ENCODE data around the gene HRH3.

DNA sequence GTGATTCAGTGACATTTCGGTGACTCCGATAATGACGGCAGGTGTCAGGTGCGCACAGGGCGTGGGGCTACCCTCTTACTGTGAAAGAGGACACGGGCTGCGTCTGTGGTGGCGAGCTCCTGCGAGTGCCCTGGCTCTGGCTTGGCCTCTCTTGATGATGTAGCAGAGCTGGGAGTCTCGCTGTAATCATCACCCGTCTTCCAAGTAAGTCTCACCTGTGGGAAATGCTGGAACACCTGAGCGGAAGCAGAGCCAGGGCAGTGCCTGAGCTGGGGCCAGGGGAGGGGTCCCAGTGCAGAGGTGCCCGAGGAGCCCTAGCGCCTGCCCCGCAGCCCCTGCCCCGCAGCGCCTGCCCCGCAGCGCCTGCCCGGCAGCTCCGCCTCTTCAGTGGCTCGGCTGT is 23.0 kb upstream of the HRH3 start:
- TF ChIP-seq YY1 (IDR thresholded peaks at IDR 0.05; ENCODE audit: low read depth) (no peak), RAD21 (IDR thresholded peaks at IDR 0.05; ENCODE audit: low read depth) (no peak), CEBPB (IDR thresholded peaks at IDR 0.05) (no peak), EGR1 (IDR thresholded peaks at IDR 0.05) (no peak), TAF1 (IDR thresholded peaks at IDR 0.05; ENCODE audit: low read depth) (no peak)
- TF ChIP-seq, protein P1, sequence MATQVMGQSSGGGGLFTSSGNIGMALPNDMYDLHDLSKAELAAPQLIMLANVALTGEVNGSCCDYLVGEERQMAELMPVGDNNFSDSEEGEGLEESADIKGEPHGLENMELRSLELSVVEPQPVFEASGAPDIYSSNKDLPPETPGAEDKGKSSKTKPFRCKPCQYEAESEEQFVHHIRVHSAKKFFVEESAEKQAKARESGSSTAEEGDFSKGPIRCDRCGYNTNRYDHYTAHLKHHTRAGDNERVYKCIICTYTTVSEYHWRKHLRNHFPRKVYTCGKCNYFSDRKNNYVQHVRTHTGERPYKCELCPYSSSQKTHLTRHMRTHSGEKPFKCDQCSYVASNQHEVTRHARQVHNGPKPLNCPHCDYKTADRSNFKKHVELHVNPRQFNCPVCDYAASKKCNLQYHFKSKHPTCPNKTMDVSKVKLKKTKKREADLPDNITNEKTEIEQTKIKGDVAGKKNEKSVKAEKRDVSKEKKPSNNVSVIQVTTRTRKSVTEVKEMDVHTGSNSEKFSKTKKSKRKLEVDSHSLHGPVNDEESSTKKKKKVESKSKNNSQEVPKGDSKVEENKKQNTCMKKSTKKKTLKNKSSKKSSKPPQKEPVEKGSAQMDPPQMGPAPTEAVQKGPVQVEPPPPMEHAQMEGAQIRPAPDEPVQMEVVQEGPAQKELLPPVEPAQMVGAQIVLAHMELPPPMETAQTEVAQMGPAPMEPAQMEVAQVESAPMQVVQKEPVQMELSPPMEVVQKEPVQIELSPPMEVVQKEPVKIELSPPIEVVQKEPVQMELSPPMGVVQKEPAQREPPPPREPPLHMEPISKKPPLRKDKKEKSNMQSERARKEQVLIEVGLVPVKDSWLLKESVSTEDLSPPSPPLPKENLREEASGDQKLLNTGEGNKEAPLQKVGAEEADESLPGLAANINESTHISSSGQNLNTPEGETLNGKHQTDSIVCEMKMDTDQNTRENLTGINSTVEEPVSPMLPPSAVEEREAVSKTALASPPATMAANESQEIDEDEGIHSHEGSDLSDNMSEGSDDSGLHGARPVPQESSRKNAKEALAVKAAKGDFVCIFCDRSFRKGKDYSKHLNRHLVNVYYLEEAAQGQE (IDR thresholded peaks at IDR 0.05; ENCODE audit: low read depth), result no peak

Data from Ishikawa (cell line).